ENCODE measurements around the gene FRMPD2.
"Not testable (repeated sequence)": the region's sequence is repeated elsewhere in the genome, so short reads cannot be mapped to it uniquely, and the experiment has no call there.

DNA sequence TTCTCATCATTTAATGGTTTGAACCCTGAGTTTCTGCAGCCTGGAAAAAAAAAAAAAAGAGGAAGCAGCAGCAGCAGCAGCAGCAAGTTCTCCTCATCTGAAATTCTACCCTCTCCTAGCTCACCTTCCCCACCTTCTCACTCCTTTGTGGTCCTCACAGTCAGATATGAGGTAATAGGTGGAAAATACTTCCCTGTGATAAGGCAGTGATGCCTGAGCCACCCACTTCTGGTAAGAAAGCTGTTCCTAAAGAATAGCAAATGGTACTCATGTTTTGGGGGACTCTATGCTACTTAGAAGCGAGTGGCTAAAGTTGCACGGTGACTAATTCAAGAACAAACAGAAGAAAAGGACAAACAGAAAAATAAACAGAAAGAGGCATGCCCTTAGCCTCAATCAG is 148.2 kb downstream of the FRMPD2 start:
- TF ChIP-seq CTCF, POLR2A (IDR thresholded peaks at IDR 0.05): not testable (repeated sequence)

All from heart left ventricle (tissue), 13 donors.